Peyer's patch (tissue), 4 donors: Measurements from ENCODE around the gene AKAP10. TPM values are rescaled to one million over a fixed set of nuclear protein-coding genes. Genes with fewer than 3 reads are reported as not detected.

ENCODE experiments used
- DNase-seq, 3 donors: peaks; one replicate each; pipeline ENCODE4 v3.0.0-alpha.2; 2017 to 2019
- H3K27ac ChIP-seq, 4 donors: fragments of 200-600 bp; sonication (generic); one replicate each; pipeline ENCODE4 v1.5.1; 2016 to 2019
- H3K27me3 ChIP-seq, 2 donors: fragments of 200-600 bp; sonication (generic); one replicate each; pipeline ENCODE4 v1.5.1; 2019
- H3K36me3 ChIP-seq, 3 donors: fragments of 200-600 bp; sonication (generic); one replicate each; pipeline ENCODE4 v1.5.1; 2016 to 2019
- H3K4me1 ChIP-seq, 4 donors: fragments of 200-600 bp; sonication (generic); one replicate each; pipeline ENCODE4 v1.5.1; 2016 to 2019
- H3K4me3 ChIP-seq, 4 donors: fragments of 200-600 bp; sonication (generic); 1 replicate in 3 of 4; 2 replicates in 1 of 4; pipeline ENCODE4 v1.5.1; 2016 to 2019; ENCODE audit warnings: mild to moderate bottlenecking in 1 of 4
- H3K9me3 ChIP-seq, 4 donors: fragments of 200-600 bp; sonication (generic); one replicate each; pipeline ENCODE4 v1.5.1; 2016 to 2019; ENCODE audit warnings: mild to moderate bottlenecking in 1 of 4
- POLR2A ChIP-seq, 2 donors: fragments of 450-650 bp; IDR thresholded peaks; one replicate each; pipeline ENCODE4 v1.5.1; 2017; ENCODE audit warnings: antibody characterized with exemption in 2 of 2, mild to moderate bottlenecking in 2 of 2, moderate library complexity in 2 of 2
- total RNA-seq, 4 donors: library from RNA; depleted of rRNA; stranded (reverse); fragments of >200 nt; gene quantifications; one replicate each; pipeline ENCODE4 v1.1.0, GENCODE V29; 2016
- TF ChIP-seq, protein P1 (sequence below), 6 experiments: fragments of 450-650 bp in 4 of 6; fragments of 200-600 bp in 2 of 6; sonication (generic) in 1 of 6; IDR thresholded peaks; one replicate each; pipeline ENCODE4 v1.5.1; 2017 to 2019; ENCODE audit warnings: antibody characterized with exemption in 6 of 6, mild to moderate bottlenecking in 3 of 6, moderate library complexity in 1 of 6

Gene AKAP10
- total RNA-seq, 4 donors from 2014 or later = 22.9 to 77.6 (median 30.3) TPM

DNA sequence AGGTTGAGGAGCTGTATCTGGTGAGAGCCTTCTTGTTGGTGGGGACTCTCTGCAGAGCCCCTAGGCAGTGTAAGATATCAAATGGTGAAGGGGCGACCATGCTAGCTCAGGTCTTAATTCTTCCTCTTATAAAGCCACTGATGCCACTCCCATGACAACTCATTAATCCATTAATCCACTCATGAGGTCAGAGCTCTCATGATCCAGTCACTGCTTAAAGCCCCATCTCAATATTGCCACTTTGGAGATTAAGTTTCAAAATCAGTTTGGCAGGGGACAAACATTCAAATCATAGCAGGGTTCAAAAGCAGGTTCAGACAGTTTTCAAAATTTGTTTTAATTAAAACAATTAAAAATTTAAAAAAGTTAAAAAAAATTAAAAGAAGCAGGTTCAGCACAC lies 18.5 kb upstream of the AKAP10 start:
- no peaks in the 10 kb centered on the region for H3K4me1 ChIP-seq
- no peak overlapping the region for H3K27ac ChIP-seq
- TF ChIP-seq, protein P1, sequence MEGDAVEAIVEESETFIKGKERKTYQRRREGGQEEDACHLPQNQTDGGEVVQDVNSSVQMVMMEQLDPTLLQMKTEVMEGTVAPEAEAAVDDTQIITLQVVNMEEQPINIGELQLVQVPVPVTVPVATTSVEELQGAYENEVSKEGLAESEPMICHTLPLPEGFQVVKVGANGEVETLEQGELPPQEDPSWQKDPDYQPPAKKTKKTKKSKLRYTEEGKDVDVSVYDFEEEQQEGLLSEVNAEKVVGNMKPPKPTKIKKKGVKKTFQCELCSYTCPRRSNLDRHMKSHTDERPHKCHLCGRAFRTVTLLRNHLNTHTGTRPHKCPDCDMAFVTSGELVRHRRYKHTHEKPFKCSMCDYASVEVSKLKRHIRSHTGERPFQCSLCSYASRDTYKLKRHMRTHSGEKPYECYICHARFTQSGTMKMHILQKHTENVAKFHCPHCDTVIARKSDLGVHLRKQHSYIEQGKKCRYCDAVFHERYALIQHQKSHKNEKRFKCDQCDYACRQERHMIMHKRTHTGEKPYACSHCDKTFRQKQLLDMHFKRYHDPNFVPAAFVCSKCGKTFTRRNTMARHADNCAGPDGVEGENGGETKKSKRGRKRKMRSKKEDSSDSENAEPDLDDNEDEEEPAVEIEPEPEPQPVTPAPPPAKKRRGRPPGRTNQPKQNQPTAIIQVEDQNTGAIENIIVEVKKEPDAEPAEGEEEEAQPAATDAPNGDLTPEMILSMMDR (IDR thresholded peaks at IDR 0.05) = no peak
- no peak for TF ChIP-seq POLR2A (IDR thresholded peaks at IDR 0.05)
- no peak overlapping the region for H3K4me3 ChIP-seq
- H3K27me3 ChIP-seq = no peaks in the 10 kb centered on the region
- no peaks in the 10 kb centered on the region for H3K9me3 ChIP-seq
- no peak for DNase-seq
- H3K36me3 ChIP-seq = no peaks in the 10 kb centered on the region

DNA sequence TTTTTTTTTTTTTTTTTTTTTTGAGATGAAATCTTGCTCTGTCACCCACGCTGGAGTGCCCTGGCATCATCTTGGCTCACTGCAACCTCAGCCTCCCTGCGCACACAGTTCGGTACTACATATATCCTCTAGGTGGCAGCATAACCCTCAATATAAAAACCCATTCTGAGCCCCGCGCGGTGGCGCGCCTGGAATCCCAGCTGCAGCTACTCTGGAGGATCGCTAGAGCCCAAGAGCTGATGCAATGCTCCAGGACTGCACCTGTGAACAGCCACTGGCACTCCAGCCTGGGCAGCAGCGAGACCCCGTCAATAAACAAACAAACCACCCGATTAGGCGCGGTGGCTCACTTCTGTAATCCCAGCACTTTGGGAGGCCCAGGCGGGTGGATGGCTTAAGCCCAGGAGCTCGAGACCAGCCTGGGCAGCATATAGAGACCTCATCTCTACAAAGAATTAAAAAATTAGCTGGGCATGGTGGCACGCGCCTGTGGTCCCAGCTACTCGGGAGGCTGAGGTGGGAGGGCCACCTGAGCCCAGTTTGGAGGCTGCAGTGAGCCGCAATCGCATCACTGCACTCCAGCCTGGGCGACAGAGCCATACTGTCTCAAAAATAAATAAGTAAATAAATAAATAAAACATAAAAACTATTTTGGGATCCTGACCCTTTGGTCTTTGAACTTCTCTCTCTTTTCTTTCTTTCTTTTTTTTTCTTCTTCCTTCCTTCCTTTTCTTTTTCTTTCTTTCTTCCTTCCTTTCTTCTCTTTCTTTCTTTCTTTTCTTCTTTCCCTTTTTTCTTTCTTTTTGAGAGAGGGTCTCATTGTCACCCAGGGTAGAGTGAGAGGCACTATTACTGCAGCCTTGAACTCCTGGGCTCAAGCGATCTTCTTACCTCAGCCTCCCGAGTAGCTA lies 15.4 kb upstream of the AKAP10 start:
- Histone ChIP-seq H3K4me3 (no peak overlapping the region), H3K9me3 (no peaks in the 10 kb centered on the region), H3K4me1 (no peaks in the 10 kb centered on the region), H3K36me3 (no peaks in the 10 kb centered on the region), H3K27me3 (no peaks in the 10 kb centered on the region), H3K27ac (no peak overlapping the region)
- DNase-seq = peak; percentile 74 to 92 (median 83)
- TF ChIP-seq, protein P1 (IDR thresholded peaks at IDR 0.05) = peak; percentile 36 to 86 (median 76)
- TF ChIP-seq POLR2A (IDR thresholded peaks at IDR 0.05) = no peak

DNA sequence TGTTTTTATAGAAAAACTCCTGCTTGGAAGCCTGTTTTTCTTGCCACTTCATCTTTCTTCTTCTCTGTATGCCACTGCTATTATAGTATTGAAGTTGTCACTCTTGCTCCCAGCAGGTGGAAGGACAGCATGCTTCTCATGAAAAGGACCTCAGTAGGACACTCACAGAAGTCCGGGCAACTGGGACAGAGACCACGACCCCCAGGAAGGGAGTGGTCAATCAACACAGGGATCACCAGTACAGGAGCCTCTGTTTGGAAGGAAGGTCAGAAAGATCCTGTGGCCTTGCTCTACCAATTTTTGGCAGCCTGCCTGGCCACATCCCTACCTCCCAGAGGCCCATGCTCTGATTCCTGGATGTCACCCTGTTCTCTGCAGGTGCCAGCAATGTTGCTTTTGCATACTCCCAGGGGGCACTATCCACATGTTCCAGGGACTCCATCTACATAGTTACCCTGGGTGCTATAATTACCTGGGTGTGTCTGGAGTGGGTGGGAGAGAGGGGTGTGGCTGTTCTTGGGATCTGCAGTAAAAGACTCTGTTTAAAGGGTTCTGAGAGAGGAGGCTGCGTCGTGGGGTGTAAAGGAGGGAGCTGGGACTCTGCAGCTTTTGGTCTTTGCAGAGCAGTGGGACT lies 13.7 kb upstream of the AKAP10 start:
- TF ChIP-seq, protein P1 (IDR thresholded peaks at IDR 0.05) = no peak
- TF ChIP-seq POLR2A (IDR thresholded peaks at IDR 0.05) = no peak
- Histone ChIP-seq H3K4me1 (no peaks in the 10 kb centered on the region), H3K27me3 (no peaks in the 10 kb centered on the region), H3K9me3 (no peaks in the 10 kb centered on the region), H3K4me3 (no peak overlapping the region), H3K27ac (no peak overlapping the region), H3K36me3 (no peaks in the 10 kb centered on the region)
- no peak for DNase-seq

DNA sequence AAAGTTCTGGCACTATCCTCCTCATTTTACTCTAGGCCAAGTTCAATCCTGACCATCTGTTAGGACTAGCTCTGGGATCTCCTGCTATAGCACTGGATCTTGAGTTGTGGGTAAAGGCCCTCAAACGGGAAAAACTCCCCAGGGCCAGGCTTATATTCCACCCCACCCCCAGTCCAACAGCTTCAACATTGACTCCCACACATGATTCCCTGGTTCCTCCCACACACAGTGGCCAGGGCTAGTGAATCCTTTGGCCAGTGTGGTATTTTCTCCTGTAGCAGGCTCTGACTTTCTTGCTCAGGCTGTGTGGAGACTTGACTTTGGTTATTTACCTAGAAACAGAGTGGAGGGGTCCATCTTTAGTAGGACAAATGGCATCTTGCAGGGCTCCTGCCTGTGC lies 10.3 kb upstream of the AKAP10 start:
- H3K9me3 ChIP-seq = no peaks in the 10 kb centered on the region
- no peaks in the 10 kb centered on the region for H3K27me3 ChIP-seq
- H3K36me3 ChIP-seq = no peaks in the 10 kb centered on the region
- no peak for DNase-seq
- no peak overlapping the region for H3K27ac ChIP-seq
- TF ChIP-seq POLR2A (IDR thresholded peaks at IDR 0.05) = no peak
- TF ChIP-seq, protein P1 (IDR thresholded peaks at IDR 0.05) = no peak
- H3K4me1 ChIP-seq = no peaks in the 10 kb centered on the region
- no peak overlapping the region for H3K4me3 ChIP-seq

DNA sequence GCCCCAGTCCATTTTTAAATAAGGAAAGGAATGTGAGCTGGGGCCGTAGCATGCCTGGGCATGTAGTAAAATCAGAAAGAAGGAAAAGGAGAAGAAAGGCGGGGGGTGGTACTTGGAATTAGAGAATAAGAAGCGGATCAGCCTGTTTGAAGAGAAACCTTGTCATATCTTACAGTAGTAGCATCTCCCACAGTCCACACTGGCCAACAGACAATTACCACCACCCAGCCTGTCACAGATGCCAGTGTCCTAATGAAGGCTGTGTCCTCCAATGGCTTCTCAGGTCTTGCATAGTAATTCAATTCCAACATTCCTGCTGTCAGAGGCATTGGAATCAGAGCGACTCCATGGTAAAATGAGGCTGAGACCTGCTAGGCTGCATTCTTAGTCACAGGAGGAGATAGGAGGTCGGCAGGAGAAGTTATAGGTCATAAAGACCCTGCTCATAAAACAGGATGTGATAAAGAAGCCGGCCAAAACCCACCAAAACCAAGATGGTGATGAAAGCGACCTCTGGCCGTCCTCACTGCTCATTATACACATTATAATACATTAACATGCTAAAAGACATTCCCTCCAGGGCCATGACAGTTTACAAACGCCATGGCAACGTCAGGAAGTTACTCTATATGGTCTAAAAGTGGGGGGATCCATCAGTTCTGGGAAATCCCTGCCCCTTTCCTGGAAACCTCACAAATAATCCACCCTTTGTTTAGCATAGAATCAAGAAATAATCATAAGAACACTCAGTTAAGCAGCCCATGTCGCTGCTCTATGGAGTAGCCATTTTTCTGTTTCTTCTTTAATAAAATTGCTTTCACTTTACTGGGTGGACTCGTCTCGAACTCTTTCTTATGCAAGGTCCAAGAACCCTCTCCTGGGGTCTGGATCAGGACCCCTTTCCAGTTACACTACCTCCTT lies 9.6 kb upstream of the AKAP10 start:
- TF ChIP-seq, protein P1 (IDR thresholded peaks at IDR 0.05) = no peak
- TF ChIP-seq POLR2A (IDR thresholded peaks at IDR 0.05) = no peak
- Histone ChIP-seq H3K27ac (no peak overlapping the region), H3K9me3 (no peaks in the 10 kb centered on the region), H3K4me1 (no peaks in the 10 kb centered on the region), H3K4me3 (no peak overlapping the region), H3K36me3 (no peaks in the 10 kb centered on the region), H3K27me3 (no peaks in the 10 kb centered on the region)
- DNase-seq = no peak
